Esophagus muscularis mucosa (tissue), 3 donors: Measurements from ENCODE around the gene PHLDA3.

Experiments
- CTCF ChIP-seq, 3 experiments: fragments of 200-600 bp in 2 of 3; fragments of 450-650 bp in 1 of 3; sonication (generic) in 2 of 3; IDR thresholded peaks; one replicate each; pipeline ENCODE4 v1.5.1; 2017 to 2019; ENCODE audit warnings: antibody characterized with exemption in 3 of 3, mild to moderate bottlenecking in 2 of 3, moderate library complexity in 1 of 3
- POLR2A ChIP-seq: fragments of 450-650 bp; IDR thresholded peaks from one replicate; pipeline ENCODE4 v1.6.1; 2017; ENCODE audit warnings: antibody characterized with exemption, moderate library complexity, mild to moderate bottlenecking, low read depth

DNA sequence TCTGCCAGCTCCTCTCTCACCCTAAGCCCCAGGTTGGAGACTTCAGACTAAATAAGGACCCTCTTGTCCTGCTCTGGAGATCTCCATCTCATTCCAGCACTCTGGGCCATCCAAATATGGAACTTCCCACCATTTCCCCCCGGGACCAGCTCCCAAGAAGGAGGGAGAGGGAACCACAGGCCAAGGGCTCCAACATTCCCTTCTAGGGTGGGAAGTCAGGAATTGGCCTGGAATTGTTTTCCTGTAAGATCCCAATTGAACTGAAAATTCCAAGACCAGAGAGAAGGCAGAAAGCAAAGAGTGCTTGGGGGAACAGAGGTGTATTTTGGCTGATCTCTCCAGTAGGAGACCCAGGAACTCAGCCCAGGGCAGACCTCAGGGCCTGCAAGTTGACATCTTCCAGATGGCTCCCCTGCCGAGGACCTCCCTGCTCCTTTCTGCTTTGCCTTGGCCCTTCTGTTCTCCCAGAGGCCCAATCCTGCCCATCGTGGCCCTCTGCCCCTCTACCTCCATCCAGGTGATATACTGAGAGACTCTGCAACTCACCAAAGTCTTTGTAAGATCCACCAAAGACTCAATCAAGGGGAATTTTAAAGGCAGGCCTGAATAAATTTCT lies 23.0 kb upstream of the PHLDA3 start:
- TF ChIP-seq CTCF (IDR thresholded peaks at IDR 0.05) (no peak), POLR2A (no peak)
